ENCODE results near the gene GPI. TPM values are rescaled to one million over a fixed set of nuclear protein-coding genes. Genes with fewer than 3 reads are reported as not detected.

The GPI gene
- total RNA-seq, result 100 to 1,000 TPM; 686 to 839 TPM

DNA sequence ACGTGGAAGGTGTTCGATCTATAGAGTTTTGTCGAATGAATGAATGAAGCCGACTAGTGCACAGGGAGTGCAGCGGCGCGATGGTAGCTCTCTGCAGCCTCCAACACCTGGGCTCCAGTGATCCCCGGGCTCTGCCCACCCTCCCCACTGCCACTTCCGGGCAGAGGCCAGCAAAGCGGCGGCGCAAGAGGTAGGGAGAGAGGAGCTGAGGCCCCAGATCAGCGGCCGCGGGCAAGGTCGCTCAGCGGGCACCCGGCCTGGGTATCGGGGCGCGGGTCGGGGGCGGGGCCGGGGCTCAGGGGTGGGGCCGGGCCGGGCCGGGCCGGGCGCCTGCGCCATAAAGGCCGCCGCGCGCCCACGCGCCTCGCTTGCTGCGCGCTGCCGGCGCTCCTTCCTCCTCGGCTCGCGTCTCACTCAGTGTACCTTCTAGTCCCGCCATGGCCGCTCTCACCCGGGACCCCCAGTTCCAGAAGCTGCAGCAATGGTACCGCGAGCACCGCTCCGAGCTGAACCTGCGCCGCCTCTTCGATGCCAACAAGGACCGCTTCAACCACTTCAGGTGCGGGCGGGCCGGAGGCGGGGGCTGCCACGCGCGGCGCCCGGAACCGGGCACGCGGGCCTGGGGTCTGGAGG lies at the start of gene GPI:
Gene GPI (plus strand): TSS at position 367 of the 633 bp plus-strand sequence. CDS start 71 bp downstream, at position 438.
- peaks cover 52% of the 10 kb centered on the region for H3K4me1 Mint-ChIP-seq
- H3K4me3 Mint-ChIP-seq, result peak within 1 kb of the TSS; percentile 91
- CTCF ChIA-PET, result no interaction called here
- peaks cover 41% of the 10 kb centered on the region for H3K36me3 Mint-ChIP-seq (ENCODE audit: low read depth)
- DNase-seq (peak; percentile 86), ATAC-seq (peak; percentile 87)
- peak within 1 kb of the TSS; percentile 90 for H3K27ac Mint-ChIP-seq
- no peaks in the 10 kb centered on the region for H3K27me3 Mint-ChIP-seq
- intact Hi-C loops (cut with DNase I, micrococcal nuclease), result loop anchor here (1.0 to 5.0 kb wide), 4 partner anchors 39 to 312 kb away; partner anchors contain the start of genes UBA2 (in 2 of the 2), PDCD2L (in 1 of the 2), SCGB2B2 (in 1 of the 2) and ZNF302 (in 1 of the 2)
- POLR2A ChIA-PET, result interaction anchor here (0.8 to 1.5 kb wide), 2 partner anchors 187 to 312 kb away, joined by 5 to 6 read pairs; partner anchors contain the start of genes SCGB2B2 and ZNF302
- H3K9me3 Mint-ChIP-seq (ENCODE audit: low read depth), result no peaks in the 10 kb centered on the region

DNA sequence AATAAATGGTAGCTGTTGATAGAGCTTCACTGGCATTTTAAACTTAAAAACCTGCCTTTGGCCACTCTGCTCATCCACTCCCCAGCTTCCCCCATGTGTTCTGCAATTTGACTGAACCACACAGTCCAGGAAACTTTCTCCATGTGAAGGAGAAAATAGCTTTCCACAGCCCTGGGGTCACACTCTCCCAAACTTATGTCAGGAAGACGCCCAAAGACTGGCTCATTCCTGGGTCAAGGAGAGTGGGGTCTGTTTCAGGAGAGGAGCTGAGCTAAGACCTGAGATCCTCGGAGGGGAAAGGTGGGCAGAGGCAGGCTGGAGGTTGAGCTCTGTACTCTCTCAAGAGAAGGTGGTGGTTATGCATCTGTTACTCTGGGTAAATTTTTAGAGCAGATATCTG lies 48.7 kb upstream of the GPI start:
- no peaks in the 10 kb centered on the region for H3K9me3 Mint-ChIP-seq (ENCODE audit: low read depth)
- no peak for DNase-seq
- no peak overlapping the region for H3K4me3 Mint-ChIP-seq
- intact Hi-C loops (cut with DNase I, micrococcal nuclease), result loop anchor here in 1 of 2 experiments (5.0 kb wide), 1 partner anchor 44 kb away; no protein-coding TSS in a partner anchor
- no peaks in the 10 kb centered on the region for H3K27me3 Mint-ChIP-seq
- H3K4me1 Mint-ChIP-seq, result peaks cover 64% of the 10 kb centered on the region
- ChIA-PET CTCF (interaction anchor here (0.8 to 1.8 kb wide), 4 partner anchors 9 to 187 kb away, joined by 3 to 6 read pairs (median 4); no protein-coding TSS in a partner anchor), POLR2A (no interaction called here)
- H3K27ac Mint-ChIP-seq, result no peak overlapping the region
- H3K36me3 Mint-ChIP-seq (ENCODE audit: low read depth), result peaks cover 8% of the 10 kb centered on the region
- no peak for ATAC-seq

DNA sequence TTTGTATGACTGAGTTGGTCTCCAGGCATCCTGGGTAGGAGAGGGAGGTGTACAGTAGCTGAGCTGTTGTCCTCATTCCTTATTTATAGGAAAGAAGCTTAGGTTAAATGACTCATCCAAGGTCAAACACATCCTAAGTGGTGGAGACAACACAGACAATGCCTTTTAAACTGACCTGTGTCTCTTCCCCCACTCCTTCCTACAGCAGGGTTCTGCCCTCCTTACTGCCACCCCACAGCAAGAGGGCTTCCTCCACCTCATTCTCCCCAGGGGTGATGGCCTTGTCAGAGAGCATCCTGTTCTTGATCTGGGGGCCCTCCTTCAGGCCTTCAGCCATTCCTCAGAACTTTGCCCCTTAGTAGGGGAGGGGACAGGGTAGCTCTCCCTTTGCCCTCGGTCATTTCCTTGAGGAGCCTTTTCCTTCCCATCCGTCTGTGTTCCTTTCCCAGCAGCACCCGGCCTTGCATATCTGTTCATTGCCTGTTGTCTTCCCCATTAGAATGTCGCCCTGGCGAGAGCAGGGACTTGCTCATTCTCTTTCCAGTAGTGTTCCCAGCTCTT lies 48.2 kb upstream of the GPI start:
- no peak overlapping the region for H3K4me3 Mint-ChIP-seq
- POLR2A ChIA-PET, result no interaction called here
- DNase-seq (no peak), ATAC-seq (peak; percentile 14)
- H3K4me1 Mint-ChIP-seq, result peaks cover 63% of the 10 kb centered on the region
- CTCF ChIA-PET, result interaction anchor here (0.6 to 1.8 kb wide), 4 partner anchors 29 to 360 kb away, joined by 3 to 6 read pairs (median 4); partner anchors contain the start of gene SCGB2B2
- H3K9me3 Mint-ChIP-seq (ENCODE audit: low read depth), result no peaks in the 10 kb centered on the region
- H3K27me3 Mint-ChIP-seq, result no peaks in the 10 kb centered on the region
- intact Hi-C loops (cut with DNase I, micrococcal nuclease), result loop anchor here in 1 of 2 experiments (5.0 kb wide), 1 partner anchor 45 kb away; no protein-coding TSS in a partner anchor
- H3K36me3 Mint-ChIP-seq (ENCODE audit: low read depth), result peaks cover 9% of the 10 kb centered on the region
- peak overlapping the region; percentile 81 for H3K27ac Mint-ChIP-seq

DNA sequence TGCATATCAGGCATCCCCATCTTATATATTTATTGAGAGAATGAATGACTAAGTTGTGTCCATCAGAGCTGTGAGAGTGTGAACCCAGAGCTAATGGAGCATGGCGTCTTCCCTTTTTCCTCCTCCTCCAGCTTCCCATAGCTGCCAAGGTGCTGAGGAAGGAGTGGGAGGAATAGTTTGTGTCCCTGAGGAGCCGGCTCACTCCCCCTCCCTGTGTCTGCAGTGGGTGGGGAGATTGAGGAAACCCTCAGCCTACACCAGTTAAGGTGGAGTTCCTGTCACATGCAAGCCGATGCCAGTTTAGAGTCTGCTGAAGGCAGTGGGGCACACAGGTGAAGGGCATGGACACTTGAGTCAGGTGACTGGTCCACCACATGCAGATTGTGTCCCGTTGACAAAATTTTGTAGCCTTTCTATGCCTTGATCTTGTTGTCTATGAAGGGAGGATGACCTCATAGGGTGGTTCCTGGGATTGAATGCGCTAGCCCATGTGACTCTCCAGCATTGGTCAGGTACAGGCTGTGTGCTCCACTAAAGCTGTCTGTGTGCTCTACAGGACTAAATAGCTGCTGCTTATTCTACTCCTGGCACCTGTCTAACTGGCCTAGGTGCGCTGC lies 47.6 kb upstream of the GPI start:
- ATAC-seq (peak; percentile 78), DNase-seq (peak; percentile 38)
- no peaks in the 10 kb centered on the region for H3K27me3 Mint-ChIP-seq
- CTCF ChIA-PET, result interaction anchor here (0.6 to 1.8 kb wide), 2 partner anchors 29 to 360 kb away, joined by 3 to 6 read pairs; partner anchors contain the start of gene SCGB2B2
- H3K9me3 Mint-ChIP-seq (ENCODE audit: low read depth), result no peaks in the 10 kb centered on the region
- peaks cover 57% of the 10 kb centered on the region for H3K4me1 Mint-ChIP-seq
- peaks cover 9% of the 10 kb centered on the region for H3K36me3 Mint-ChIP-seq (ENCODE audit: low read depth)
- POLR2A ChIA-PET, result no interaction called here
- intact Hi-C loops (cut with DNase I, micrococcal nuclease), result loop anchor here in 1 of 2 experiments (5.0 kb wide), 1 partner anchor 45 kb away; no protein-coding TSS in a partner anchor
- peak overlapping the region; percentile 81 for H3K27ac Mint-ChIP-seq
- H3K4me3 Mint-ChIP-seq, result no peak overlapping the region

DNA sequence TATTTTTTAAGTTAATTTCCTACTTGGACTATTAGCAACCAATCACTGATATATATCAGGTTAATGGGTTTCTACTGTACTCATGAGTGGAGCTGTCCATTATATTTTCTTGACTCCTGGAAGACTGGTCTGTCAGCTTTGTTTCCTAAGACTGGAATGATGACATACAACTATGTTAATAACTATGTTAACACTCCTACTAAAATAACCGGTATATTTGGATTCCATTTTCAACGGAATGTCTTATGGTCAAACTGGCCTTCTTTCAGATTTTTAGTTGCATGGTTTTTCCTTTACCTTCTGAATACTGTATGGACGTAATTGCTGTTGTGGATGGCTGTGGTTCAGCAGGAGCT lies 45.8 kb upstream of the GPI start:
- CTCF ChIA-PET, result interaction anchor here (1.1 to 1.5 kb wide), 2 partner anchors 20 to 47 kb away, joined by 3 to 6 read pairs; no protein-coding TSS in a partner anchor
- Mint-ChIP-seq H3K36me3 (ENCODE audit: low read depth) (peaks cover 17% of the 10 kb centered on the region), H3K27me3 (no peaks in the 10 kb centered on the region), H3K27ac (peak overlapping the region; percentile 10), H3K9me3 (ENCODE audit: low read depth) (no peaks in the 10 kb centered on the region), H3K4me1 (peaks cover 54% of the 10 kb centered on the region), H3K4me3 (no peak overlapping the region)
- no peak for DNase-seq
- no peak for ATAC-seq
- POLR2A ChIA-PET, result no interaction called here
- intact Hi-C loops (cut with DNase I, micrococcal nuclease), result loop anchor here in 1 of 2 experiments (5.0 kb wide), 1 partner anchor 47 kb away; no protein-coding TSS in a partner anchor

DNA sequence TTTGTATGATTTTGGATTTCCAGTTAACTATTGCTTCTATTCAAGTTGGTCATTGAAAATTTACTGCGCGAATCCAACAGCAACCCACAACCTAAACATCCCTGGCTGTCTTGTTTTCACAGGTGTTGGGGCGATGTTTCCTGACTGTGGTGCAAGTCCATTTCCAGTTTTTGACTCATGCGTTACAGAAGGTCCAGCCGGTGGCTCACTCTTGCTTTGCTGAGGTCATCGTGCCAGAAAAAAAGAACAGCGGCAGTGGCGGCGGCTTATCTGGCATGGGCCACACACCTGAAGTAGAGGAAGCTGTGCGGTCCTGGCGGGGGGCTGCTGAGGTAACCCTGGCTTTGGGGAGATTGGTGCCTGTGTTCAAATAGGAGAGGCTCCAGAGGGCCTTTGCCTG lies 45.2 kb upstream of the GPI start:
- H3K27me3 Mint-ChIP-seq, result no peaks in the 10 kb centered on the region
- ChIA-PET CTCF (interaction anchor here (0.6 to 1.5 kb wide), 3 partner anchors 19 to 47 kb away, joined by 3 to 6 read pairs (median 3); no protein-coding TSS in a partner anchor), POLR2A (no interaction called here)
- ATAC-seq (no peak), DNase-seq (no peak)
- H3K4me3 Mint-ChIP-seq, result no peak overlapping the region
- peaks cover 15% of the 10 kb centered on the region for H3K36me3 Mint-ChIP-seq (ENCODE audit: low read depth)
- H3K4me1 Mint-ChIP-seq, result peaks cover 48% of the 10 kb centered on the region
- intact Hi-C loops (cut with DNase I, micrococcal nuclease), result loop anchor here in 1 of 2 experiments (5.0 kb wide), 1 partner anchor 47 kb away; no protein-coding TSS in a partner anchor
- H3K27ac Mint-ChIP-seq, result peak overlapping the region; percentile 34
- H3K9me3 Mint-ChIP-seq (ENCODE audit: low read depth), result no peaks in the 10 kb centered on the region

DNA sequence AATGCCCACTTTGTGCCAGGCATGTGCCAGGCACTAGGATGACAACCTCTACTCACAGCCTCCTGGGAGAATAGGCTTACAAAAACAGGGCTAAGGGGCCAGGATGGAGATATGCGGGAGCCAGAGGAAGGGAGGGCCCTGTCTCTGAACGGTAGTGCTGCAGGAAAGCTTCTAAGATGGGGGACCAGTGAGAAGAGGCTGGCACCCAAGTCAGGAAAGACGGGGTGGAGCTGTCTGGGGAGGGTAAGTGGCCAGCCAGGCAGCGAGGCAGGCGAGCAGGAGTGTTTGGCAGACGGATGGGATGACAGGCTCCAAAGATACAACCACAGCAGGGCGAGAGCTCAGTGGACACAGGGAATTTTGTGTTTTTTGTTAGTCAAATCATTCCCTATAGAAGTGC lies 44.7 kb upstream of the GPI start:
- ChIA-PET POLR2A (no interaction called here), CTCF (interaction anchor here (0.6 to 1.3 kb wide), 2 partner anchors 16 to 24 kb away, joined by 3 read pairs; no protein-coding TSS in a partner anchor)
- intact Hi-C loops (cut with DNase I, micrococcal nuclease), result no loop called here
- peaks cover 45% of the 10 kb centered on the region for H3K4me1 Mint-ChIP-seq
- peaks cover 19% of the 10 kb centered on the region for H3K36me3 Mint-ChIP-seq (ENCODE audit: low read depth)
- H3K27me3 Mint-ChIP-seq, result no peaks in the 10 kb centered on the region
- no peaks in the 10 kb centered on the region for H3K9me3 Mint-ChIP-seq (ENCODE audit: low read depth)
- ATAC-seq (no peak), DNase-seq (no peak)
- no peak overlapping the region for H3K4me3 Mint-ChIP-seq
- H3K27ac Mint-ChIP-seq, result peak overlapping the region; percentile 34

DNA sequence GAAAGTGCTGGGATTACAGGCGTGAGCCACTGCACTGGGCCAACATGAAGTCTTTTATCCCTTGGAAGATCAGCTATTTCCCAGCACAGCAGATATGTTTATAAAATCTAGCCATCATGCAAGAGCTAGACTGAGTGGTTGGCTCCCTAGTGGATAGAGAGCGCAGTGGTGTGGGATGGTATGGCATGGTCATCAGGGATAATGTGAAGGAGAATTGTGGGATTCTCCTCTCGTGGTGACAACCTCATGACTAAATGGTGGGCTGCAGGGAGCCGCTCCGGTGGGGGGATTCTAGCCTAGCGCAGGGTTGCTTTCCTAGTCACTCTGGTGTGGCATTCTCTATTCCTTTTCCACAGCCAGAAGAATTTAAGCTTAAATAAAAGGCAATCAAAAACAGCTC lies 43.3 kb upstream of the GPI start:
- Mint-ChIP-seq H3K36me3 (ENCODE audit: low read depth) (peaks cover 24% of the 10 kb centered on the region), H3K9me3 (ENCODE audit: low read depth) (no peaks in the 10 kb centered on the region), H3K4me1 (peaks cover 35% of the 10 kb centered on the region), H3K27me3 (no peaks in the 10 kb centered on the region), H3K27ac (no peak overlapping the region), H3K4me3 (no peak overlapping the region)
- ATAC-seq (no peak), DNase-seq (no peak)
- POLR2A ChIA-PET, result no interaction called here
- CTCF ChIA-PET, result interaction anchor here (1.0 to 1.3 kb wide), 3 partner anchors 10 to 16 kb away, joined by 3 to 4 read pairs (median 3); no protein-coding TSS in a partner anchor
- intact Hi-C loops (cut with DNase I, micrococcal nuclease), result no loop called here

DNA sequence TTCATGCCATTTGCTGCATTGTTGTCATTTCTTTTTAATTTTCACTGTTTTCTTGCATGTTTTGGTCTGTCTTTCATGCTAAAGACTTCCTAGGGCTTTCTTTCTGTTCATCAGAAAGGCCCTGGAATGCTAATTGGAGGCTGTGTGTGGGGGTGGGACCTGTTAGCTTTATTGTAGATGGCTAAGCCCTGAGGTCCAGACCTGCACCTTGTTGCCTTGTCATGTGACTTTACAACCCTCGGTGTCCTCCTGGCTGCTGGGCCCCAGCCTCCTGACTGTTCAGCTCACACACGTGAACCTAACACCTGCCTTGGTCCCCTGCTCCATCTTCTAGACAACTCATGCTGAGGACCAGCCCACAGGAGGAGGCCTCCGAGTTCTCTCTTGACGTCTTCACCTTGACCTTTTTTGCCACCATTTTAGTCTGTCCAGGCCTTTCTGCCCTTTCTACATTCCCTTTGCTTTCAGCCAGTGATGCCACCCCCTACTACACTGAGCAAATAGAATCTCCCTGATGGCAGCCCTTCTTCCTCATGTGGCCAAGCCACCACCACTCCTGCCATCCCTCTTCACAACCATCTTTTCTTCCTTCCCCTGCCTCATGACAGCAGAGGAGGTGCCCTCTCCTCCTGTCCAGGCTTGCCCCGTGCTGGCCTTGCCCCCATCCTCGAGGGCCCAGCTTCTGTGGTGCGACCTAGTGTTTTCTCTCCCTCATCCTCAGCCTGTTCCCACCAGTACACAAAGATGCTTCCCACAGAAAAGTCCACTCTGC lies 41.4 kb upstream of the GPI start:
- DNase-seq (no peak), ATAC-seq (no peak)
- Mint-ChIP-seq H3K9me3 (ENCODE audit: low read depth) (no peaks in the 10 kb centered on the region), H3K27me3 (no peaks in the 10 kb centered on the region), H3K4me3 (no peak overlapping the region), H3K27ac (peak overlapping the region; percentile 49), H3K4me1 (peaks cover 17% of the 10 kb centered on the region), H3K36me3 (ENCODE audit: low read depth) (peaks cover 33% of the 10 kb centered on the region)
- POLR2A ChIA-PET, result no interaction called here
- intact Hi-C loops (cut with DNase I, micrococcal nuclease), result no loop called here
- CTCF ChIA-PET, result interaction anchor here (1.0 to 1.6 kb wide), 2 partner anchors 12 to 31 kb away, joined by 3 read pairs; no protein-coding TSS in a partner anchor

DNA sequence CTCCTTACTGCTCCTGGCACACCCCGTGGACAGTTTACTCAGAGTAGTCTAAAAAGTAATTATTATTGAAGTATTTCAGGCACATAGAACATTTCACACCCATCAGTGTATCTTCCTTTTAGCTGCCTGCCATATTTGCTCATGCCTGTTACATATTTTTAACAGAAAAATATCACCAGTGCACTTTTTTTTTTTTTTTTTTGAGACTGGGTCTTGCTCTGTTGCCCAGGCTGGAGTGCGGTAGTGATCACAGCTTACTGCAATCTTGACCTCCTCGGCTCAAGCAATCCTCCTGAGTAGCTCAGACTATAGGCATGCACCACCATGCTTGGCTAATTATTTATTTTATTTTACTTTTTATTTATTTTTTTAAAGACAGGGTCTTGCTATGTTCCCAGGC lies 40.7 kb upstream of the GPI start:
- intact Hi-C loops (cut with DNase I, micrococcal nuclease), result no loop called here
- POLR2A ChIA-PET, result no interaction called here
- no peak for ATAC-seq
- no peaks in the 10 kb centered on the region for H3K9me3 Mint-ChIP-seq (ENCODE audit: low read depth)
- peak overlapping the region; percentile 49 for H3K27ac Mint-ChIP-seq
- peaks cover 40% of the 10 kb centered on the region for H3K36me3 Mint-ChIP-seq (ENCODE audit: low read depth)
- CTCF ChIA-PET, result interaction anchor here (0.6 to 1.6 kb wide), 4 partner anchors 8 to 39 kb away, joined by 3 read pairs; no protein-coding TSS in a partner anchor
- no peaks in the 10 kb centered on the region for H3K27me3 Mint-ChIP-seq
- H3K4me3 Mint-ChIP-seq, result no peak overlapping the region
- H3K4me1 Mint-ChIP-seq, result peaks cover 12% of the 10 kb centered on the region
- DNase-seq, result no peak

Data from activated CD4-positive, alpha-beta T cell treated with anti-CD3 and anti-CD28 coated beads for 36 hours (primary cell).